Measurements from ENCODE around the gene SATB2. TPM values are rescaled to one million over a fixed set of nuclear protein-coding genes. Genes with fewer than 3 reads are reported as not detected.

SATB2 gene
- total RNA-seq, 1 donor from 2014 or later: not detected

DNA sequence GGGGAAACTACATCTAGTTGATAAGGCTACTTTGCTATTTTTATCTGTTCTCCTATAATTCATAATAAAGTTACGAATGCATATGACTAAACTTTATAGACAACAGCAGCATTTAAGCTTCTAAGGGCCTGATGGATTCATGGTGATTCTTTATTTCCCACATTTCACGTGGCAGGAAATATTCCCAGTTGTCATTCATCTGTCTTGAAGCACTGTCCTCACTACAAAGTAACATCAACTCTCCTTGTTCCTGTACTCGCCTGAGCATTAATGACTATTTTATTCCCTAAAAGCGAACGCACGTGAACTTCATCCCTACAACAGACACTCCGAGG, 2.6 kb downstream of the SATB2 start:
- H3K4me1 Mint-ChIP-seq (ENCODE audit: low read depth): peaks cover 15% of the 10 kb centered on the region
- no peak overlapping the region for H3K27ac Mint-ChIP-seq
- peaks cover 50% of the 10 kb centered on the region for H3K27me3 Mint-ChIP-seq (ENCODE audit: insufficient read depth)
- peaks cover 3% of the 10 kb centered on the region for H3K36me3 Mint-ChIP-seq (ENCODE audit: low read depth)
- no peak overlapping the region for H3K4me3 Mint-ChIP-seq
- peaks cover under 1% of the 10 kb centered on the region for H3K9me3 Mint-ChIP-seq
- no peak for DNase-seq (ENCODE audit: low spot score)
- intact Hi-C loops (cut with micrococcal nuclease): no loop called here

DNA sequence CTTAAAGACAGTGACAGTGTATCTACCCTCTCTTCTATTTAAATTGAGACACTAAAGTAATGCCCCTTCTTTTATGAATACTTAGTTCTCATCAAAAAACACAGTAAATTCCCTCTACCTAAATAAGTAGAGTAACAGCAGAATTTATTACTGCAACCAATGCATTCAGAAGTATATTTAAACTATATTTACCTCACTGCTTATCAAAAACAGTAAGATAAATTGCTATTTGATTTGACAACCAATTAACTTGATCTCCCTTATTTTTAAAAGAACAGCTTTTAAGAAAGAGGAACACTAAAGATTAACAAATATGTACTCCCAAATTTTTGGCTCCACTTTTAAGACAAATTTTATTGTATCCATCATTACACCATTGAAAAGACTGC, 4.8 kb downstream of the SATB2 start:
- Mint-ChIP-seq H3K4me3 (no peak overlapping the region), H3K36me3 (ENCODE audit: low read depth) (no peaks in the 10 kb centered on the region), H3K27me3 (ENCODE audit: insufficient read depth) (peaks cover 43% of the 10 kb centered on the region), H3K9me3 (no peaks in the 10 kb centered on the region), H3K27ac (no peak overlapping the region), H3K4me1 (ENCODE audit: low read depth) (peaks cover 6% of the 10 kb centered on the region)
- DNase-seq (ENCODE audit: low spot score): no peak
- intact Hi-C loops (cut with micrococcal nuclease): no loop called here

DNA sequence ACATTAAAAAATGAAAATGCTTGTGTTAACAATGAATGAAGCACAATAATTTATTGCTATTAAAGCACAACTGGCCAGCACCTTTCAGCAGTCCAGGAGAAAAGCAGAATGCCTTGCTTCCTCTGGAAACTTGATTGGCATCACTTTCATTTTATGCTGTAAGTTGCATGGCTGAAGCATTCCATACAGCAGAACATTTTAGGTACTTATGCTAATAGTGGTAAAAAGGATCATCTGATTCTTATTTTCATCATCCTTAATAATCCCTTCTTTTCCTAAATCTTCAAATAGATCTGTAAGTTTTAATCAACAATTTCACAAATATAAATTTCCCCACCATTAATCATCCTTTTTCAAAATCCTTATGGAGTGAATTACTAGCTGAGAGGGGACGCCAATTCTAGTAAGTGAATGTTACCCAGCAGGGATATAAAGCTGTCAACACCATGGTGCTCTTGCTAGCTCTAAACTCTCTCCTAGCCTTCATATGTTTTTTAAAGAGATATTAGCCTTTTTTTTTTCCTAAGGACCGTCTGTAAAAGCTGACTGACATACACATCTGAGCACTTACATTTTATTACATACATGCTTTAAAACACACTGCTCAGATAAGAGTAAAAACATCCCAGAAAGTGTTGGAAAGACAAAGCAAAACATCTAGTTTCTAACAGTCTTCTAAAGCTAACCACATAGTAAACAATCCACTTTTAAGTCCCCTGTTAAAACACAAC, 5.3 kb downstream of the SATB2 start:
- intact Hi-C loops (cut with micrococcal nuclease): no loop called here
- Mint-ChIP-seq H3K4me1 (ENCODE audit: low read depth) (peaks cover 6% of the 10 kb centered on the region), H3K4me3 (no peak overlapping the region), H3K27ac (no peak overlapping the region), H3K9me3 (no peaks in the 10 kb centered on the region), H3K36me3 (ENCODE audit: low read depth) (no peaks in the 10 kb centered on the region), H3K27me3 (ENCODE audit: insufficient read depth) (peaks cover 43% of the 10 kb centered on the region)
- no peak for DNase-seq (ENCODE audit: low spot score)

DNA sequence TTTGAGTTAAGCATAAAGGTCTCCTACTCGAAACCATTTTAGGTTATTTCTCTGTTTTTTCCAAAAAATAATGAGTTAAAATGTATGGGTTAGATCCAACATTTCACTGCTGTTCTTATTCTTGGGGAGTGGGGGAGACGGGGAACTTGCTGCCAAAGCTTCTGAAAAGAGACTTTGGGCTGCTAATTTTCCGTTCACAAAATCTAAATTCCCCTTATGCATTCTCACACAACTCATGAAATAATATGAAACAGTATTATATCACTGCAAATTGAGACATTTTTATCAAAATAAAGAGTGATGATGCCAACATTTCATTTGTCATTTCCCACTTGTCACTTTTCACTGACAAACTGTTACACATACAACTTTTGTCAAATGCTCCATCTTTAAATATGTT, 7.8 kb downstream of the SATB2 start:
- intact Hi-C loops (cut with micrococcal nuclease): no loop called here

DNA sequence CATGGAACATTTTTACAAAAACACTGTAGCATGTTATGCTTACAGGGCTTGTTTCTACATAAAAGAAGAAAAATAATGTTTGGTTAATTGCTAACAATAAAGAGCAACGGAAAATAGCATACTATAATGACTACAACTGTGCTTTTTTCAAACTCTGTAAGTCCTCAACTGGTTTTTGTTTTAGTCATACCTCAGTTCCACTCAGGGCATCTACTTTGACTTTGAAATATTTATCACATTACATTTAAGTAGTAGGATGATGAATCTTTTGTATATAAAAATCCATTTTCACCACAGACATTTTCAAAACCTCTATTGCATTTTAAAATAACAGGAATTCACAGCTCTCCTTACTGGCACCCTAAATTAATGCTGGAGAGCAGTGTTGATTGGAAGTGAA, 8.3 kb downstream of the SATB2 start:
- Mint-ChIP-seq H3K4me3 (no peak overlapping the region), H3K27ac (no peak overlapping the region), H3K4me1 (ENCODE audit: low read depth) (no peaks in the 10 kb centered on the region), H3K36me3 (ENCODE audit: low read depth) (no peaks in the 10 kb centered on the region), H3K9me3 (no peaks in the 10 kb centered on the region), H3K27me3 (ENCODE audit: insufficient read depth) (peaks cover 26% of the 10 kb centered on the region)
- DNase-seq (ENCODE audit: low spot score): no peak
- intact Hi-C loops (cut with micrococcal nuclease): no loop called here

More for the DNA sequence above, 7.8 kb downstream of the SATB2 start:
- Mint-ChIP-seq H3K36me3 (ENCODE audit: low read depth) (no peaks in the 10 kb centered on the region), H3K4me3 (no peak overlapping the region), H3K4me1 (ENCODE audit: low read depth) (no peaks in the 10 kb centered on the region), H3K9me3 (no peaks in the 10 kb centered on the region), H3K27ac (no peak overlapping the region), H3K27me3 (ENCODE audit: insufficient read depth) (peaks cover 28% of the 10 kb centered on the region)
- no peak for DNase-seq (ENCODE audit: low spot score)

DNA sequence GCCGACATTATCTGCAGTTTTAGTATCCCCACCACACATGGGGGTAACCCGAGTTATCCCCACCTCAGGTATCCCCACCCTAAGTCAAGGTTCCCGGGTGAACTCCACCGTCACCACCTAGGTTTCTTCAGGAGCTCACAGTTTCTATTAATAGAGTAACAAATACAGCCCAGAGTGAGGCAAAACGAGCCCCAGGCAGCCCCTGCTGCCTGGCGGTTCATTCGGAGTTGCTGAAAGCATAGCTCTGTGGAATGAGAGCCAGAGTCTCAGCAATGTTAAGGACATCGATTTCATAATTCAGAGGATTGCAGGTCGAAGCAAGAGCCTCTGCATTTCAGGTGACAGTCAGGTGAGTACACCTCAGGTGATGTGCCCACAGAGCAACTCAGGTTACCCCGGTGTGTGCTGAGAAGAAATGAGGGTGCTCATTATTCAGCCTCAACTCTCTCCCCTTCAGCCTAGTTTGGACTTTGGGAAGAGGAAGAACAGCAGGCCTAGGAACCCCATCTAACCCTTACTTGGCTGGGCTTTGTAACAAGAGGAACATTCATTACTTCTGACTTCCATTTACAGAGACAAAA, 10.7 kb downstream of the SATB2 start:
- intact Hi-C loops (cut with micrococcal nuclease): no loop called here
- Mint-ChIP-seq H3K4me1 (ENCODE audit: low read depth) (no peaks in the 10 kb centered on the region), H3K27me3 (ENCODE audit: insufficient read depth) (peaks cover 9% of the 10 kb centered on the region), H3K4me3 (no peak overlapping the region), H3K36me3 (ENCODE audit: low read depth) (no peaks in the 10 kb centered on the region), H3K9me3 (no peaks in the 10 kb centered on the region), H3K27ac (no peak overlapping the region)
- no peak for DNase-seq (ENCODE audit: low spot score)

DNA sequence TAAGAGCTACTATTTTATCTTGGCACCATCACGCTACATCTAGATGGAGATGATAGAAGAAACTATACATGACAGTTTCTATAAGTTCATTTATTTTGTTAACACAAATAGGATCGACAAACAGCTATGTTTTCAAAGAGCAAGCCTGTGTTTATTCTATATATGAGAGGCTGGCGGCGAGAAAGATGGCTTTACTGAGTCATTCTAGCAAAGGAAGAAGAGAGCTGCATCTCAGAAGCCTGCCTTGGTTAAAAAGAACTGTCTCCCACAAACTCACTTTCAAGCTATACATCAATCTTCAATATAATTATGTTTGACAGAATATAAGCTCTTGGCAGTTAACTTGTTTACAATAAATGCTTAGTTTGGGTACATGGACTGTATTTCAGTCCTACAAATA, 13.0 kb downstream of the SATB2 start:
- H3K36me3 Mint-ChIP-seq (ENCODE audit: low read depth): no peaks in the 10 kb centered on the region
- intact Hi-C loops (cut with micrococcal nuclease): no loop called here

DNA sequence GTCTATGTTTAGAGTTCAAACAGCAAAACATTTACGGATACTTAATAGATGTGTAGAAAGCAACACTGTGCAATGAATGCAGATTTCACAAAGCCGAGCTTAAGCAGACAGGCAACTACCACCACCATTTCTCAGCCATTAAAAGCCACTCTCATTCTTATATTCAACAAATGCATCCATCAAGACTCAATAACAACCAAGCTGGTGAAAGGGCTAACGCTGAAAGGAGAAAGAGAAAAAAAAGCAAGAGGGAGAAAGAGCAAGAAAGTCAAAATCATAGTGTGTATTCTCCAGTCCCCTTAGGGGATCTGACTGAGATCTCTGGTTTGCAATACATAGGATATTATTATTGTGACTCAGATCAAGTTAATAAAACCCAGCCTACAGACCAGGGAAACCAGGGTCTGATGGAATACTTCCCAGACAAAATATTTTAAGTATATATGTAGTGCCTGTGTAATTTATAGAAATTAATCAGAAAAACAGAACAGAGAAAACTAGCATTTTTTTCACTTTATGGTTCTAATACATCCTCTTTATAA, 14.1 kb downstream of the SATB2 start:
- H3K36me3 Mint-ChIP-seq (ENCODE audit: low read depth): no peaks in the 10 kb centered on the region
- H3K9me3 Mint-ChIP-seq: no peaks in the 10 kb centered on the region
- no peaks in the 10 kb centered on the region for H3K4me1 Mint-ChIP-seq (ENCODE audit: low read depth)
- no peak overlapping the region for H3K4me3 Mint-ChIP-seq
- H3K27ac Mint-ChIP-seq: no peak overlapping the region
- H3K27me3 Mint-ChIP-seq (ENCODE audit: insufficient read depth): no peaks in the 10 kb centered on the region
- intact Hi-C loops (cut with micrococcal nuclease): no loop called here
- DNase-seq (ENCODE audit: low spot score): no peak

More for the DNA sequence above, 13.0 kb downstream of the SATB2 start:
- Mint-ChIP-seq H3K4me1 (ENCODE audit: low read depth) (no peaks in the 10 kb centered on the region), H3K27ac (no peak overlapping the region), H3K9me3 (no peaks in the 10 kb centered on the region), H3K27me3 (ENCODE audit: insufficient read depth) (no peaks in the 10 kb centered on the region), H3K4me3 (no peak overlapping the region)
- DNase-seq (ENCODE audit: low spot score): no peak

DNA sequence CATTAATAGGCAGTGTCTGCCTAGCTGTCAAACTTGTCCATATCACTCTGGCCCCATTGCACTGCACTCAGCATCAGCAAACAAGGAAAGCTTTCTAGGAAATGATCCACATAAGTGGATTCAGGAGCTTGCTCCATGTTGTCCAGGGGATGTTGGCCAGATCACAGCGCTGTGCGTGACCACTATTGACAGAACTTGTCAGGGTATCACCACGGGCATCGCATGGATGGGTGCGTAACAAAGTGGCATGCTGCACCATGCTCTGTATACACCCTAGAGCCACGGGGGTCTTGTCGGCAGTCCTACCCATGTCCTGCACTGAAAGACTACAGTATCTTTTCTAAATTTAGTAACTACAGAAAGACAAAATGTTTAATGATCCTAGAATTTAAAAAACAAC, 15.6 kb downstream of the SATB2 start:
- H3K27me3 Mint-ChIP-seq (ENCODE audit: insufficient read depth): peaks cover 3% of the 10 kb centered on the region
- no peaks in the 10 kb centered on the region for H3K9me3 Mint-ChIP-seq
- H3K36me3 Mint-ChIP-seq (ENCODE audit: low read depth): no peaks in the 10 kb centered on the region
- DNase-seq (ENCODE audit: low spot score): no peak
- intact Hi-C loops (cut with micrococcal nuclease): no loop called here
- no peaks in the 10 kb centered on the region for H3K4me1 Mint-ChIP-seq (ENCODE audit: low read depth)
- H3K4me3 Mint-ChIP-seq: no peak overlapping the region
- H3K27ac Mint-ChIP-seq: no peak overlapping the region

DNA sequence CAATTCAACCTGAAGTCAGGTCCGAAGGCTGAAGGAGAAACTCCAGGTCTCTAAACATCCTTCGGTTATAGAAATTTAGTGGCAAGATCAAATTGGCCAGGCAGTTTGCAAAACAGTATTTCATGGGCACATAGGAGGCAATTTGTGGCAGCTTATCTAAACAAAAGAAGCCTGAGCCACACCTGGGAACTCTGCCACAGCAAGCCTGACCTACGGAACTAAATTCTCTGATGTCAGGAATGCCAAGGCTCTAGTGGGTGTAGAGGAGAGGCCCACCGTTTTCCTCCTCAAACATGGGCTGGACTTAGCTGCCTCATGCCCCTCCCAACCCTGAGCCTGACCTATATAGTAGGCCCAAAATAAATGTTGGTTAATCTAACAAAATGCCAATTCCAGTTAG, 16.0 kb downstream of the SATB2 start:
- H3K36me3 Mint-ChIP-seq (ENCODE audit: low read depth): no peaks in the 10 kb centered on the region
- intact Hi-C loops (cut with micrococcal nuclease): no loop called here
- no peak for DNase-seq (ENCODE audit: low spot score)
- H3K4me3 Mint-ChIP-seq: no peak overlapping the region
- no peaks in the 10 kb centered on the region for H3K9me3 Mint-ChIP-seq
- H3K27ac Mint-ChIP-seq: no peak overlapping the region
- no peaks in the 10 kb centered on the region for H3K4me1 Mint-ChIP-seq (ENCODE audit: low read depth)
- H3K27me3 Mint-ChIP-seq (ENCODE audit: insufficient read depth): peaks cover 4% of the 10 kb centered on the region

DNA sequence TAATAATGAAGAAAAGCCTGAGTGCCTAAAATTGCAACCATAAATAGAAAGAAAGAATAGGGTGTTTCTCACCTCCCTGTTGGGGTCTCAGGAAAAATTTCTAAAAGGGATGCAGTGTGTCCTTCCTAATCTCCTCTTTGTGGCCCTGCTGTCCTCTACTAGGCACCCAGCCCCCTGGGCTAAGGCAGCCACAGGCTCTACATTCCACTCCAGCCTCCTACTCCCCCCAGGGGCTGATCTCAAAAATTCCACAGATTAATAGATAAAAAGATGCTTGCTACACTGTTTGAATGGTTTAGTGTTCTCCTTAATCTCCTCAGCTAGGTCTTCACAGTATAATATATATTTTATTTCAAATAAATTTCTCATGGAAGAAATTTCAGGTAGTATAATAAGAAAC, 17.6 kb downstream of the SATB2 start:
- H3K4me1 Mint-ChIP-seq (ENCODE audit: low read depth): no peaks in the 10 kb centered on the region
- intact Hi-C loops (cut with micrococcal nuclease): no loop called here
- H3K9me3 Mint-ChIP-seq: no peaks in the 10 kb centered on the region
- H3K27ac Mint-ChIP-seq: no peak overlapping the region
- no peaks in the 10 kb centered on the region for H3K36me3 Mint-ChIP-seq (ENCODE audit: low read depth)
- H3K27me3 Mint-ChIP-seq (ENCODE audit: insufficient read depth): peaks cover 7% of the 10 kb centered on the region
- DNase-seq (ENCODE audit: low spot score): no peak
- H3K4me3 Mint-ChIP-seq: no peak overlapping the region

DNA sequence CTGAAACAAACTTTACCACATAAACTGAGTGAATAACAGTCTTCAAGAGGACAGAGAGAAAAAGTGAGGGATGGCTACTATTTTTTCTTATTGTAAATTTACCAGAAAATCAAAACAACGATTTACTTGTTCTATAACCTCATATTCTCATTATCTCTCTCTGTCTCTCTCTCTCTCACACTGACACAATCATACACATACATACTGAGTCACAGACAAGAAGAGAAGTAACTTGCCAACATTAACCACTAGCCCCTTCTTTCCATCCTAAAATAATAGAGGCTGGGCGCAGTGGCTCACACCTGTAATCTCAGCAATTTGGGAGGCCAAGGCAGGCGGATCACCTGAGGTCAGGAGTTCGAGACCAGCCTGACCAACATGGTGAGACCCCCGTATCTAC, 18.2 kb downstream of the SATB2 start:
- H3K9me3 Mint-ChIP-seq: no peaks in the 10 kb centered on the region
- no peaks in the 10 kb centered on the region for H3K4me1 Mint-ChIP-seq (ENCODE audit: low read depth)
- no peaks in the 10 kb centered on the region for H3K36me3 Mint-ChIP-seq (ENCODE audit: low read depth)
- no peak overlapping the region for H3K27ac Mint-ChIP-seq
- DNase-seq (ENCODE audit: low spot score): no peak
- intact Hi-C loops (cut with micrococcal nuclease): no loop called here
- H3K4me3 Mint-ChIP-seq: no peak overlapping the region
- H3K27me3 Mint-ChIP-seq (ENCODE audit: insufficient read depth): peaks cover 7% of the 10 kb centered on the region

DNA sequence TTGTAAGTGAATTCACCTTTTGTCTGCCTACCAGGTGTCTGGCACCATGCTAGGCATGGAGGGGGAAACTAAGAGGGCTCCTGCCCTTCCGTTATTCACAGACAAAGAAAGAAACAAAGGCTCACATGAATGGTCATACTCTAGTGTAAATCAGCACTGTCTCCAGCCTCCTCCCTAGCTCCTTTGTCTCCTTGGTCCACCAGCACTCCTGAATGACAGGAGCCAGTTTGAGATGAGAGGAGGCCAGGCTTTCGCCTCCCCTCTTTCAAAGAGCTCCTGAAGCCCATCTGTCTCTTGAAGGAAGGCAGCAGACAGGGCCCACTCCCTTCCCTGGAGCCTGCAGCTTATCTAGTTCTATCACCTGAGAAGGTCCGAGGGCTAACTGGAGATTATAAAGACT, 18.7 kb downstream of the SATB2 start:
- intact Hi-C loops (cut with micrococcal nuclease): no loop called here
- H3K27ac Mint-ChIP-seq: no peak overlapping the region

More for the DNA sequence above, 18.7 kb downstream of the SATB2 start:
- DNase-seq (ENCODE audit: low spot score): no peak
- no peaks in the 10 kb centered on the region for H3K9me3 Mint-ChIP-seq
- H3K36me3 Mint-ChIP-seq (ENCODE audit: low read depth): no peaks in the 10 kb centered on the region
- H3K4me1 Mint-ChIP-seq (ENCODE audit: low read depth): no peaks in the 10 kb centered on the region
- H3K27me3 Mint-ChIP-seq (ENCODE audit: insufficient read depth): peaks cover 7% of the 10 kb centered on the region
- H3K4me3 Mint-ChIP-seq: no peak overlapping the region

Data from activated T-helper 1 cell treated with anti-CD3 and anti-CD28 coated beads, Interleukin-12 subunit alpha, Interleukin-12 subunit beta, Interleukin-2, Interleukin-4 antibody, amounts not matched to agents 30 ng/mL and 10 ng/mL and 1 ng/mL, durations not matched to agents 14 hours and 24 hours and 36 hours (primary cell).